GM18870 (cell line): ENCODE data around the gene CTSW.
A peak's percentile ranks its signal among the peaks of the same experiment; 100 is the strongest.

Source experiments
- ATAC-seq: cut with Tn5 transposase; IDR thresholded peaks from one replicate; pipeline ENCODE4 v1.9.1; 2021; ENCODE audit warnings: moderate library complexity; ENCODE audit not compliant: unreplicated experiment

CTSW gene

GRCh38 chr11:65925397-65925796, 45.8 kb downstream of the CTSW start:
- ATAC-seq = no peak

- ATAC-seq = peak; percentile 52
Observed at GRCh38 chr11:65927904-65928397, 48.3 kb downstream of the CTSW start.

- ATAC-seq = no peak
Observed at GRCh38 chr11:65928667-65929066, 49.0 kb downstream of the CTSW start.

GRCh38 chr11:65931773-65932557, 52.3 kb downstream of the CTSW start:
- no peak for ATAC-seq

GRCh38 chr11:65932558-65932919, 52.9 kb downstream of the CTSW start:
- no peak for ATAC-seq
